Aorta (tissue), 5 donors: ENCODE data around the gene TRIM71. TPM values are rescaled to one million over a fixed set of nuclear protein-coding genes. Genes with fewer than 3 reads are reported as not detected.
"Not testable (repeated sequence)": the region's sequence is repeated elsewhere in the genome, so short reads cannot be mapped to it uniquely, and the experiment has no call there.

Source experiments
- ATAC-seq: fragments of 200-7000 bp; cut with Tn5 transposase; one replicate; pipeline ENCODE4 v1.9.1; 2022; ENCODE audit warnings: moderate library complexity; ENCODE audit not compliant: low FRiP score
- DNase-seq, 2 donors: peaks; one replicate each; pipeline ENCODE4 v3.0.0-alpha.2; 2020
- H3K27ac ChIP-seq, 2 donors: one replicate each; pipeline ENCODE4 v1.5.1; 2013; ENCODE audit warnings: low read length in 2 of 2, mild to moderate bottlenecking in 2 of 2, moderate library complexity in 2 of 2, control low read depth in 1 of 2, inconsistent platforms in 1 of 2, low read depth in 1 of 2
- H3K27me3 ChIP-seq, 2 donors: one replicate each; pipeline ENCODE4 v1.6.1; 2013; ENCODE audit warnings: control low read depth in 1 of 2, low read length in 1 of 2, mild to moderate bottlenecking in 1 of 2, moderate library complexity in 1 of 2; ENCODE audit not compliant: insufficient read depth in 2 of 2, control insufficient read depth in 1 of 2
- H3K36me3 ChIP-seq, 2 donors: one replicate each; pipeline ENCODE4 v1.6.1; 2013; ENCODE audit warnings: control low read depth in 1 of 2, low read length in 1 of 2, mild to moderate bottlenecking in 1 of 2; ENCODE audit not compliant: insufficient read depth in 2 of 2, control insufficient read depth in 1 of 2
- H3K4me1 ChIP-seq, 2 donors: one replicate each; pipeline ENCODE4 v1.6.1; 2013; ENCODE audit warnings: low read length in 2 of 2, control low read depth in 1 of 2, mild to moderate bottlenecking in 1 of 2, moderate library complexity in 1 of 2; ENCODE audit not compliant: insufficient read depth in 2 of 2, control insufficient read depth in 1 of 2
- H3K4me3 ChIP-seq, 2 donors: one replicate each; pipeline ENCODE4 v1.5.1; 2013; ENCODE audit warnings: low read length in 2 of 2, control low read depth in 1 of 2, mild to moderate bottlenecking in 1 of 2
- H3K9me3 ChIP-seq: one replicate; pipeline ENCODE4 v1.6.1; 2013; ENCODE audit warnings: mild to moderate bottlenecking, low read length; ENCODE audit not compliant: control insufficient read depth
- WGBS, 2 donors: extraction: QIAGEN DNeasy Blood & Tissue Kit; methylation state at CpG; one replicate each; pipeline ENCODE4 v1.1.7; 2013; 5-methylcytosine and 5-hydroxymethylcytosine counted together
- intact Hi-C, 2 donors: fragments of 100-400 bp; cut with DNase I; formaldehyde crosslinking; loops; one replicate each; pipeline versions ENCODE4 v1.14.2 to v1.15.0; 2022
- polyA plus RNA-seq, 2 donors: library from polyadenylated mRNA; stranded (reverse); fragments of 200-250 nt; gene quantifications; one replicate each; pipeline ENCODE4 v1.2.3, GENCODE V29; 2013
- total RNA-seq, 2 donors: library from RNA; stranded (reverse); fragmentation: NEBNext Ultra II Directional; extraction: Animal tissue kit (Norgen Biotek cat#: 25700); gene quantifications; one replicate each; pipeline ENCODE4 v1.2.1, GENCODE V29; 2021
- donor health status: healthy with polysubstance abuse.
- donor health status: Bipolar disorder and iron deficiency.
- donor health status: DM: no; HTN: no; CAD: no.
- donor health status: DM: no; HTN: no; CAD: no.
- donor health status: DM: yes; HTN: yes; CAD: no.

The TRIM71 gene
- total and polyA plus RNA-seq, 4 donors = not detected

DNA sequence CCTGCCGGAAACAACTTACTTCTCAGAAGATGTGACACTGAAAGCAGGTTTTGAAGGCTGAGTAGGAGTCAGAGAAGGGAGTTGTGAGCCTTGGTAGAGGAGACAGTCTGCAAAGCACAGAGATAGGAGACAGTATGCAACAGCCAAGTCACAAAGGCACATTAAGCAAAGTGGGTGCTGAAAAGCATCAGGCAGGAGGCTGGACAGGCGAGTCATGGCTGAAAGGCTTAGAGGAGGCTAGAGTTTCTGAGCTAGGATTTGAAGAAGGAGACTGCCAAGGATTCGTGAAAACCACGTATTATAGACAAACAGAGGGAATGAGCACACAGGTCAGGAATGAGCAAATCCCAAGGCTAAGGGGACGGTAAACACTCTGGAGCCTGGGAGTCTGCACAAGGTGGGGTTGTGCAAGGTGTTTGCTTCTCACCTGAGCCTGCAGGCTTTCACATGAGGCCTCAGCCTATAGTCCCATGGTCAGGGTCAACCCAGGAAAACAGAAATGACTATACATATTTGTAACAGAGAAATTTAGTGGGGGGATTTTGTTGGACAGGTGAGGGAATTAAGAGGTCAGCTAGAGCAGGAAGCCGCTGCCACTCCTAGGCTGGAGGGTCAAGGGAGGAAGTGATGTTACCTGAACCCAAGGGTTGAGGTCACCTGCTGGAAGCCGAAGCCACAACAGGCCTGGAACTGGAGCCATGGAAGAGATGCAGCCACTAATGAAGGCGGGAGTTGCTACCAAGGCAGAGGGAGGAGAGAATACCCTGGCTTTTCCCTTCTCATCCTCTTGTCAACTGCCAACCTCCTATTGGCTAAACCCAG is 23.1 kb upstream of the TRIM71 start:
- intact Hi-C loops = no loop called here
- DNase-seq = no peak
- H3K27ac ChIP-seq = no peak overlapping the region
- WGBS, 2 donors = 75 to 78% methylated on average over 8 of the region's 8 CpGs
- H3K4me1 ChIP-seq = no peaks in the 10 kb centered on the region
- ATAC-seq = peak; percentile 48
- H3K9me3 ChIP-seq = no peaks in the 10 kb centered on the region
- H3K36me3 ChIP-seq = no peaks in the 10 kb centered on the region
- H3K27me3 ChIP-seq = no peaks in the 10 kb centered on the region
- no peak overlapping the region for H3K4me3 ChIP-seq

- intact Hi-C loops, H3K9me3 ChIP-seq, ATAC-seq, H3K4me1 ChIP-seq, H3K4me3 ChIP-seq, H3K27me3 ChIP-seq, H3K36me3 ChIP-seq, H3K27ac ChIP-seq: not testable (repeated sequence)
- WGBS, 2 donors = 83 to 88% methylated on average over 11 of the region's 11 CpGs
- peak in 1 of 2 donors; percentile 11 for DNase-seq
Observed at GRCh38 chr3:32796384-32796950, 21.3 kb upstream of the TRIM71 start.

GRCh38 chr3:32797776-32798175 is 20.0 kb upstream of the TRIM71 start:
- no peak overlapping the region for H3K27ac ChIP-seq
- H3K27me3 ChIP-seq = no peaks in the 10 kb centered on the region
- peak in 1 of 2 donors; percentile 6 for DNase-seq
- WGBS, 2 donors = 86 to 88% methylated on average over 2 of the region's 2 CpGs
- no peaks in the 10 kb centered on the region for H3K36me3 ChIP-seq
- intact Hi-C loops = no loop called here
- H3K9me3 ChIP-seq = no peaks in the 10 kb centered on the region
- no peak for ATAC-seq
- H3K4me1 ChIP-seq = no peaks in the 10 kb centered on the region
- no peak overlapping the region for H3K4me3 ChIP-seq

DNA sequence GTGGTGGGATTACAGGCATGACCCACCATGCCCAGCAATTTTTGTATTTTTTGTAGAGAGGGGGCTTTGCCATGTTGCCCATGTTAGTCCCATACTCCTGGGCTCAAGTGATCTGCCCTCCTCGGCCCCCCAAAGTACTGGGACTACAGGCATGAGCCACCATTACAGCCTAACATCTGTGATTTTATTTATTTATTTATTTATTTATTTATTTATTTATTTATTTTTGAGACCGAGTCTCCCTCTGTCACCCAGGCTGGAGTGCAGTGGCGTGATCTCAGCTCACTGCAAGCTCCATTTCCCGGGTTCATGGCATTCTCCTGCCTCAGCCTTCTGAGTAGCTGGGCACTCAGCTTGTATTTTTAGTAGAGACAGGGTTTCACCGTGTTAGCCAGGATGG is 16.4 kb upstream of the TRIM71 start:
- DNase-seq, H3K36me3 ChIP-seq, intact Hi-C loops, H3K4me3 ChIP-seq, H3K9me3 ChIP-seq, ATAC-seq, H3K27me3 ChIP-seq, H3K27ac ChIP-seq, H3K4me1 ChIP-seq: not testable (repeated sequence)
- 88 to 92% methylated on average over 5 of the region's 5 CpGs for WGBS, 2 donors

- peak in 1 of 2 donors; percentile 1 for DNase-seq
- no peaks in the 10 kb centered on the region for H3K4me1 ChIP-seq
- H3K36me3 ChIP-seq = no peaks in the 10 kb centered on the region
- WGBS, 2 donors = 12 to 23% methylated on average over 2 of the region's 2 CpGs
- H3K9me3 ChIP-seq = no peaks in the 10 kb centered on the region
- ATAC-seq = no peak
- no peaks in the 10 kb centered on the region for H3K27me3 ChIP-seq
- no peak overlapping the region for H3K4me3 ChIP-seq
- intact Hi-C loops = no loop called here
- no peak overlapping the region for H3K27ac ChIP-seq
Observed at GRCh38 chr3:32813180-32813579, 4.6 kb upstream of the TRIM71 start.

- peak in 1 of 2 donors; percentile 1 for DNase-seq
- H3K4me1 ChIP-seq = no peaks in the 10 kb centered on the region
- ATAC-seq = no peak
- 87 to 93% methylated on average over 6 of the region's 6 CpGs for WGBS, 2 donors
- no peak overlapping the region for H3K27ac ChIP-seq
- H3K9me3 ChIP-seq = no peaks in the 10 kb centered on the region
- no peak overlapping the region for H3K4me3 ChIP-seq
- no peaks in the 10 kb centered on the region for H3K27me3 ChIP-seq
- no peaks in the 10 kb centered on the region for H3K36me3 ChIP-seq
- intact Hi-C loops = no loop called here
Observed at GRCh38 chr3:32814361-32814760, 3.4 kb upstream of the TRIM71 start.

DNA sequence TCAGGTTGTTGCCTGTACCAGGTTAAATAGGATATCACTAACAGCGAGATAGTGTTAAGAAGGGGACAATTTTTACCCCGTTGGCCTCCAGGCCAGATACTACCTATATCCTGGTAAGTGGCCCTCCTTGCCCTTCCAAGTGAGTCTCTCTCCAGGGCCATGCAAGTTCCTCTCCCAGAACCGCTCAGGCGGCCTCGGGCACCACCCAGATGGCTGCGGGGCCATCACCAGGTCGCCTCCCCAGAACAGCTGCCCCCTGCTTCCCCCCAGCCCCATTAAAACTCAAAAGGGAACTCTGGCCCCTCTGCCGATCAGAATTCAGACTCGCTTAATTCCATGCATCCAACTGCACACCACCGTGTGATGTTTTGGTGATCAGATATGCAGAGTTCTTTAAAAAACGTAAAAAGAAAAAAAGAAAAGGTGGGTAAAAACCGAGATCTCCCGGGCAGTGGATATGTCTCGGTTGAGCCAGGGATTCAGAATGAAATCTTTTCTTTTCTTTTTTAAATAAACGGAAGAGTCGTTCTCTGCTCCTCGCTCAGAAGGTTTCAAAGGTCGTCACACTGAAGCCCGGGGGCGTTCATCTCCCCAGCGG is 1.9 kb upstream of the TRIM71 start:
- Histone ChIP-seq H3K4me1 (no peaks in the 10 kb centered on the region), H3K9me3 (no peaks in the 10 kb centered on the region), H3K27ac (no peak overlapping the region), H3K4me3 (no peak overlapping the region), H3K27me3 (no peaks in the 10 kb centered on the region), H3K36me3 (no peaks in the 10 kb centered on the region)
- no peak for DNase-seq
- intact Hi-C loops = no loop called here
- no peak for ATAC-seq
- WGBS, 2 donors = 22 to 29% methylated on average over 21 of the region's 21 CpGs

- no peak overlapping the region for H3K27ac ChIP-seq
- H3K36me3 ChIP-seq = no peaks in the 10 kb centered on the region
- no peaks in the 10 kb centered on the region for H3K27me3 ChIP-seq
- peak overlapping the region; percentile 29 to 38 for H3K4me3 ChIP-seq
- peak in 1 of 2 donors; percentile 79 for DNase-seq
- no peaks in the 10 kb centered on the region for H3K9me3 ChIP-seq
- 1% methylated on average over 49 to 85 of the region's 85 CpGs for WGBS, 2 donors
- ATAC-seq = no peak
- no peaks in the 10 kb centered on the region for H3K4me1 ChIP-seq
- intact Hi-C loops = no loop called here
Observed at GRCh38 chr3:32816439-32817256, 1.1 kb upstream of the TRIM71 start.
